ENCODE data around the gene CABLES2. TPM values are rescaled to one million over a fixed set of nuclear protein-coding genes. Genes with fewer than 3 reads are reported as not detected.

The CABLES2 gene
- total RNA-seq, 1 experiment from 2014 or later, result 12.4 TPM

- H3K4me1 ChIP-seq (ENCODE audit: insufficient read depth, low read length), result peaks cover 22% of the 10 kb centered on the region
- no peak for DNase-seq
- TF ChIP-seq EZH2phosphoT487 (IDR thresholded peaks at IDR 0.05; ENCODE audit: borderline replicate concordance, low read length) (no peak), CTCF (conservative IDR thresholded peaks at IDR 0.05; ENCODE audit: low read depth, low read length) (no peak), EZH2 (IDR thresholded peaks at IDR 0.05; ENCODE audit: low read length, unreplicated experiment) (no peak)
- H3K4me3 ChIP-seq (ENCODE audit: low read length), result no peak overlapping the region
- no peak overlapping the region for H3K9ac ChIP-seq (ENCODE audit: low read length)
- peaks cover 64% of the 10 kb centered on the region for H3K36me3 ChIP-seq (ENCODE audit: low read depth, low read length)
- no peaks in the 10 kb centered on the region for H4K20me1 ChIP-seq (ENCODE audit: low read length)
- ChIA-PET POLR2A (ENCODE audit: unreplicated experiment) (no interaction called here), CTCF (no interaction called here)
- peaks cover 8% of the 10 kb centered on the region for H3F3A ChIP-seq (ENCODE audit: low read length, unreplicated experiment)
- H3K27ac ChIP-seq (ENCODE audit: low read length), result no peak overlapping the region
- H2AFZ ChIP-seq (ENCODE audit: low read length), result no peak overlapping the region
- no TSS peak for BruUV-seq (replicated peaks)
- H3K4me2 ChIP-seq (ENCODE audit: low read length), result no peak overlapping the region
- no peaks in the 10 kb centered on the region for H3K27me3 ChIP-seq (ENCODE audit: low read length)
- intact Hi-C loops (cut with micrococcal nuclease), result no loop called here
- no peaks in the 10 kb centered on the region for H3K9me3 ChIP-seq (ENCODE audit: low read length)
- no peaks in the 10 kb centered on the region for H3K9me2 ChIP-seq (replicated peaks; ENCODE audit: low read length)
- H3K79me2 ChIP-seq (ENCODE audit: low read length), result peaks cover 13% of the 10 kb centered on the region; the same call in 1 of the 2 replicates
- ATAC-seq, result no peak
Measured at GRCh38 chr20:62347151-62347404, 60.0 kb downstream of the CABLES2 start.

DNA sequence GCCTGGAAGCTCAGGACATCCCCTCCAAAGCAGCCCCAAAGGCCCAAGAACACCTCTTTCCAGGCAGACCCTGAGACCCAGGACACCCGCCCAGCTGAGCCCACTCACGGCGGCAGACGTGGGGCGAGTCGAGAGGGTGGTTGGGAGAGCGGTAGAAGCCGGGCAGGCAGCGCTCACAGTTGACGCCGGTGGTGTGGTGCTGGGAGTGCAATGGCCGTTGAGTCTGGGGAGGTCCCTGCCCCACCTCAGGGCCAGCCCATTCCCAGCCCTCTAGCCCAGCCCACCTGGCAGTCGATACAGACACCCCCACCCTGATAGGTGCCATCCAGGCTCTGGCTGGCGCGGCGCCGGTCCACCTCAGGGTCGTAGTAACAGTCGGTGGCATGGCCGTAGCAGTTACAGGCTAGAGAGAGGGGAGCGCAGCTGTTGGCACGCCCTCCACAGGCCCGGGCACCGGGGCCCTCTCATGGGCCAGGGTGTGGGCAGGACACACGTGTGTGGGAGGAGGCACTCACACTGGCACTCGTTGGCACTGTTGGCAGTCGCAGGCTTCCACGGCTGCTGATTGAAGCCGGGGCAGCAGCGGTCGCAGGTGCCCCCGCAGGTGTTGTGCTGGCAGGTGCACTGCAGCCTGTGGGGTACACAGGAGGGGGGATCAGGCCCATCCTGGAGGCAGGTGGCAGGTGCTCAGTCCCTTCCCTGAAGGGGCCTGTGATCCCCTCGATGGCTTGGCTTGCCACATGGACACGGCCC is 60.5 kb downstream of the CABLES2 start:
- no peak overlapping the region for H3K27ac ChIP-seq (ENCODE audit: low read length)
- peaks cover 10% of the 10 kb centered on the region; the same call in 1 of the 2 replicates for H3K79me2 ChIP-seq (ENCODE audit: low read length)
- no peaks in the 10 kb centered on the region for H4K20me1 ChIP-seq (ENCODE audit: low read length)
- CTCF ChIA-PET, result no interaction called here
- peaks cover 8% of the 10 kb centered on the region for H3F3A ChIP-seq (ENCODE audit: low read length, unreplicated experiment)
- no peaks in the 10 kb centered on the region for H3K27me3 ChIP-seq (ENCODE audit: low read length)
- no peaks in the 10 kb centered on the region for H3K9me3 ChIP-seq (ENCODE audit: low read length)
- DNase-seq (no peak), ATAC-seq (no peak)
- BruUV-seq (replicated peaks), result no TSS peak
- no peak overlapping the region for H3K4me3 ChIP-seq (ENCODE audit: low read length)
- no peak overlapping the region for H3K9ac ChIP-seq (ENCODE audit: low read length)
- peaks cover 62% of the 10 kb centered on the region for H3K36me3 ChIP-seq (ENCODE audit: low read depth, low read length)
- no peak overlapping the region for H3K4me2 ChIP-seq (ENCODE audit: low read length)
- intact Hi-C loops (cut with micrococcal nuclease), result no loop called here
- H2AFZ ChIP-seq (ENCODE audit: low read length), result no peak overlapping the region
- peaks cover 19% of the 10 kb centered on the region for H3K4me1 ChIP-seq (ENCODE audit: insufficient read depth, low read length)
- TF ChIP-seq EZH2phosphoT487 (IDR thresholded peaks at IDR 0.05; ENCODE audit: borderline replicate concordance, low read length) (no peak), EZH2 (IDR thresholded peaks at IDR 0.05; ENCODE audit: low read length, unreplicated experiment) (no peak), CTCF (conservative IDR thresholded peaks at IDR 0.05; ENCODE audit: low read depth, low read length) (no peak)
- no peaks in the 10 kb centered on the region for H3K9me2 ChIP-seq (replicated peaks; ENCODE audit: low read length)
- POLR2A ChIA-PET (ENCODE audit: unreplicated experiment), result no interaction called here

GRCh38 chr20:62345681-62346370 is 61.3 kb downstream of the CABLES2 start:
- Histone ChIP-seq H3K4me3 (ENCODE audit: low read length) (no peak overlapping the region), H3F3A (ENCODE audit: low read length, unreplicated experiment) (peaks cover 4% of the 10 kb centered on the region), H3K9me3 (ENCODE audit: low read length) (no peaks in the 10 kb centered on the region), H3K9ac (ENCODE audit: low read length) (no peak overlapping the region), H3K79me2 (ENCODE audit: low read length) (peaks cover 10% of the 10 kb centered on the region; the same call in 1 of the 2 replicates), H3K9me2 (replicated peaks; ENCODE audit: low read length) (no peaks in the 10 kb centered on the region), H3K27ac (ENCODE audit: low read length) (no peak overlapping the region), H4K20me1 (ENCODE audit: low read length) (no peaks in the 10 kb centered on the region), H3K4me2 (ENCODE audit: low read length) (no peak overlapping the region), H3K27me3 (ENCODE audit: low read length) (no peaks in the 10 kb centered on the region), H2AFZ (ENCODE audit: low read length) (no peak overlapping the region), H3K36me3 (ENCODE audit: low read depth, low read length) (peaks cover 60% of the 10 kb centered on the region), H3K4me1 (ENCODE audit: insufficient read depth, low read length) (peaks cover 12% of the 10 kb centered on the region)
- TF ChIP-seq CTCF (conservative IDR thresholded peaks at IDR 0.05; ENCODE audit: low read depth, low read length) (no peak), EZH2phosphoT487 (IDR thresholded peaks at IDR 0.05; ENCODE audit: borderline replicate concordance, low read length) (no peak), EZH2 (IDR thresholded peaks at IDR 0.05; ENCODE audit: low read length, unreplicated experiment) (no peak)
- DNase-seq (no peak), ATAC-seq (no peak)
- intact Hi-C loops (cut with micrococcal nuclease), result no loop called here
- CTCF ChIA-PET, result no interaction called here
- no TSS peak for BruUV-seq (replicated peaks)
- POLR2A ChIA-PET (ENCODE audit: unreplicated experiment), result no interaction called here

Data from PC-3 (cell line).